ENCODE results near the gene MAP1LC3B.

The MAP1LC3B gene

DNA sequence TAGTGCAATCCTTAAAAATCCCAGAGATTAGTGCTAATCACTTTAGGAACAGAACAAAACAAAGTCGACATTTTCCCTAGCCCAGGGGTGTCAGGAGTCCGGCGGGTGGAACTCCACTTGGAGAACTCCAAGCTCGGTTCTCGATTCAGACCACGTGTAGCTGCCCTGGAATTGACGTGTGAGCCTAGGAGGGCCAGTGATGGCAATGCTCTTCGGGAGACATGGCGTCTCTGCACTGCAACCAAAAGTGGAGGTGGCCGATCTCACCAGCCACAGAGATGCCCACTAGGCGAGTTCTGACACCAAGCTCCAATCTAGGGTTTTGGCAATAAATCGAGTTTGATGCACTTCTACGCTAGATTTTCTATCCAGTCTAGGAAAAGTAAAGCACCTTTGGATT, 17.6 kb downstream of the MAP1LC3B start:
- no peak for DNase-seq (ENCODE audit: low read depth)

DNA sequence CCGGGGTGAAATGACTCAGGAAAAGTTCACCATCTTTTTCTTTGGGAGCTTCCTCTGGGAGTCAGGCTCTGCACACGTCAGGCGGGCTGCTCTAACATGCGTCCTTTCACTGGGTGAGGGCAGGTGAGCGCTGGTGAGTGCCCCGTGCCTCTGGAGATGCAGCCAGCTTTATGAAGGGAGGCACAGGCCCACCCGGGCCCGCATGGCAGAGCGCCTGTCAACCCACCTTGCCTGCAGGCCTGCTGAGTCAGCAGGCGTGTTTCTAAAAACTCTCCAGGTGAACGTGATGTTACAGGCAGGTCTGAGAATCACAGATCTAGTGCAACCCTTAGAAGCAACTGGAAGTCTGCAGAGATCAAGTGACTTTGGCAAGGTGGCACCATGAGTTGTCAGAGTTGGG, 18.4 kb downstream of the MAP1LC3B start:
- no peak for DNase-seq (ENCODE audit: low read depth)

DNA sequence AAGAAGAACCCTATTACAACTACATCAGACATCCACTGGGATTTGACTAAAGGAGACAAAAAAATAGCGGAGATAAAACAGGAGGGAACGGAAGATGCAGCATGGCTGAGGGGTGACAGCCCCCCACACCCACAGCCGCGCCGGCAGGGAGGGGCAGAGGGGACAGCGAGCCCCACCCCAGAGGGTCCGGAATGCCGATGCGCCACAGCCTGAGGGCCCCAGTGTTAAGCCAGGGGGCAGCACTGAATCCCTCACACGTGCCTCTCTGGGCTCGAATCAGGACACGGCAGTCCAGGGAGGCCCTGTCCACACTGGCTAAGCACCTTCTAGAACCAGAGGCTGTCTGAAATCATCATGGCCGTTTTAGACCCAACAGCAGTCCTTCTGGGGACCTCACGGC, 18.8 kb downstream of the MAP1LC3B start:
- DNase-seq (ENCODE audit: low read depth): no peak

DNA sequence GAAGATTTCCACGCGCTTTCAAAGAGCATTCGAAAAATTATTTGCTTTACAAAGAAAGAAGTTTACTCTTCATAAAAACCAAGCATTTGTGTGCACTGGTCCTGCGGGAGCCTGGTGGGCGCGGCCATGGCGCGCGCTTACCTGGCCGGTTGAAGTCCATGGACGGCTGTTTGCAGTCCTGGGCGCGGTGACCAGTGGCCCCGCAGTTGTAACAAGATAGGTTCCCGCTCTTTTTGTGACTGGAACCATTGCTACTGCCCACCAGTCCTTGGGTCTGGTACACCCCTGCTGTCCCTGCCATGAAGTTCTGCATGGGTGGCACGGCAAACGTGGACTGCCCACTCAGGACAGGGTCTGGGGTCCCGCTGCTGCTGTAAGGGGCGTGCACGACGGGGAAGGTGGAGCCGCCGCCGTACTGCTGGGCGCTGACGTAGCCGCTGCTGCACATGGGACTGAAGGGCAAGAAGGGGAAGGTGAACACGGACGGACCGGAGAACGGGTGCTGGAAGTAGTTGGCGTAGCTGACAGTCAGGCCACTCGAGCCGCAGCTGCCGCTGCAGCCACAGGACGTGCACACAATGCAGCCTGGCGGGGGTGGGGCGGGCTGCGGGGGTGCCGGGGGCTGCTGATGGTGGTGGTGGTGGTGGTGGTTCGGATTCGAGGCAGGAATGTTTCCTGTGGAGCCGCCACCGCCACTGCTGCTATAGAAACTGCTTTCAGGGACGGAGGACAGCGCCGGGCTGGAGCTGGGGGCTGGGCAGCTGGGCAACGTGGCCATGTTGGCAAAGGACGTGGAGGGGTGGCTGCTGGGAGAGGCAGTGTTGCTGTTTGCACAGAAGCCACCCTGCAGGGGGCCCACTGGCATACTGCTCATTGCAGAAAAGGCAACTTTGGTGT, 19.5 kb downstream of the MAP1LC3B start:
- no peak for DNase-seq (ENCODE audit: low read depth)

- DNase-seq (ENCODE audit: low read depth): no peak
These were observed 20.3 kb downstream of the MAP1LC3B start for GRCh38 chr16:87412371-87412995.

DNA sequence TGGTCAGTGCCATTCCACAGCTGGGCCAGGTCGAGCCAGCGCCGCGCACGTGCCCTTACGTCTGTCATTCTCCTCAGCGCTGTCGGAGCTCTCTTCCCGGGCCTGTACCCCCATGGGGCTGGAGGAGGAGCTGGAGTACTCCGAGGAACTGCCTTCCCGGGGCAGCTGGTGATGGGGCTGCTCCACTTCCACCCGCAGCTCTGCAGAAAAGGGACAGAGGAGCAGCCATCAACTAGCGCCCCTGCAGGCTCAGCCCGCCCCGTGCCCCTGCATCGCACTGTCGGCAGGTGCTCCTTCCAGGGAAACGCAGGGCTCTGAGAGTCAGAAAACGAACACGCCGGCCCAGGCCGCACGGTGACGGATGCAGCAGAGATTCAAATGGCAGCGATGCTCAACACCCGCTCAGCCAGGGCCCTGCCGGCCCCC, 20.9 kb downstream of the MAP1LC3B start:
- no peak for DNase-seq (ENCODE audit: low read depth)

- no peak for DNase-seq (ENCODE audit: low read depth)
These were observed 22.1 kb downstream of the MAP1LC3B start for GRCh38 chr16:87414251-87414680.

- no peak for DNase-seq (ENCODE audit: low read depth)
These were observed 23.3 kb downstream of the MAP1LC3B start for GRCh38 chr16:87415441-87415840.

- no peak for DNase-seq (ENCODE audit: low read depth)
These were observed 24.8 kb downstream of the MAP1LC3B start for GRCh38 chr16:87416826-87417527.

DNA sequence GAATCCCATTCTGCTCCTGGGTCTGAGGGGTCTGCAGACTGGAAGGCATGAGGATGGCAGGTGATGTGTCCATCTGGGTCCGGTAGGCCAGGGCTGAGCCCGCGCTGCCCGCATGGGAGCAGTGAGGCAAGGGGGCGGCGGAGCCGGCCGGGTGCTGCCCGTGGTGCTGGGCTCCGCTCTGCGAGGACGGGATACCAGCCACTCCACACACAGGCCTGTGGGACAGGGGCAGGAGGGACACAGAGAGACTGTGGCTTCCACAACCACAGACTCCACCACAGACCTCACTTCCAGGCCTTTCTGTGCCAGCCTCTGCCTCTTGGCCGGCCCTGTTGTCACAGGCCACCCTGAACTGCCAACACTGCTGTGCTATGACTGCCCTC, 25.4 kb downstream of the MAP1LC3B start:
- no peak for DNase-seq (ENCODE audit: low read depth)

DNA sequence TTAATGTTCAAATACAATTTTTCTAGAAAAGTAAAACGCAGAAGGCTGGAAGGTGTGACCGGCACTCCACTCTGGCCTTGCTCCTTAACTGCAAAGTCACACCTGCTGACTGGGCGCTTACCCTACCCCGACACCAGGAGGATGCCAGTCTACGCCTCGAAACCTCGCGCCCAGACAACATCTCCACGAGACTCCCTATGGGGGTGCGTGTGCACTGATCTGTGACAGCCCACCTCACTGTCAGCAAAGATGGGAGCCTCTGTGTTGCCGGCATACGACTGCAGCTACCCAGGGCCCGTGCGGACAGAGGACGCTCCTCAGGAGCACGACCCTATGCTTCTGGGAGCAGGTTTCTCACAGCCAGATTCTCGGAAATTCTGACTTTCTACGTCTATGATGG, 26.1 kb downstream of the MAP1LC3B start:
- DNase-seq (ENCODE audit: low read depth): no peak

DNA sequence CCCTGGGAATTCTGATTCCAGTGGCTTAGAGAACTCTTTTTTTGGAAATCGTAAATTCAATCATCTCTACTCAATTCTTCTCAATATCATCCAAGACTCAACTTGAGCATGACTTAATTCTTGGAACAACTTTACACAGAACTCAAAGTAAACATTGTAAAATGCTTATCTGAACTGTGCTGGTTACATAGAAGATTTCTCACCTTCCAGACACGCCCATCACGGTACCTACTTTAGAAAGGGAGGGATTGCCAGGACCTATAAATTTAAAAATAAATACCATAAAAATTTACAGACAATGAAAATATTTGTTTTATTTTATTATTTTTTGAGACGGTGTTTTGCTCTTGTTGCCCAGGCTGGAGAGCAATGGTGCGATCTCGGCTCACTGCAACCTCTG, 26.5 kb downstream of the MAP1LC3B start:
- DNase-seq (ENCODE audit: low read depth): no peak

- no peak for DNase-seq (ENCODE audit: low read depth)
These were observed 28.2 kb downstream of the MAP1LC3B start for GRCh38 chr16:87420026-87421002.

DNA sequence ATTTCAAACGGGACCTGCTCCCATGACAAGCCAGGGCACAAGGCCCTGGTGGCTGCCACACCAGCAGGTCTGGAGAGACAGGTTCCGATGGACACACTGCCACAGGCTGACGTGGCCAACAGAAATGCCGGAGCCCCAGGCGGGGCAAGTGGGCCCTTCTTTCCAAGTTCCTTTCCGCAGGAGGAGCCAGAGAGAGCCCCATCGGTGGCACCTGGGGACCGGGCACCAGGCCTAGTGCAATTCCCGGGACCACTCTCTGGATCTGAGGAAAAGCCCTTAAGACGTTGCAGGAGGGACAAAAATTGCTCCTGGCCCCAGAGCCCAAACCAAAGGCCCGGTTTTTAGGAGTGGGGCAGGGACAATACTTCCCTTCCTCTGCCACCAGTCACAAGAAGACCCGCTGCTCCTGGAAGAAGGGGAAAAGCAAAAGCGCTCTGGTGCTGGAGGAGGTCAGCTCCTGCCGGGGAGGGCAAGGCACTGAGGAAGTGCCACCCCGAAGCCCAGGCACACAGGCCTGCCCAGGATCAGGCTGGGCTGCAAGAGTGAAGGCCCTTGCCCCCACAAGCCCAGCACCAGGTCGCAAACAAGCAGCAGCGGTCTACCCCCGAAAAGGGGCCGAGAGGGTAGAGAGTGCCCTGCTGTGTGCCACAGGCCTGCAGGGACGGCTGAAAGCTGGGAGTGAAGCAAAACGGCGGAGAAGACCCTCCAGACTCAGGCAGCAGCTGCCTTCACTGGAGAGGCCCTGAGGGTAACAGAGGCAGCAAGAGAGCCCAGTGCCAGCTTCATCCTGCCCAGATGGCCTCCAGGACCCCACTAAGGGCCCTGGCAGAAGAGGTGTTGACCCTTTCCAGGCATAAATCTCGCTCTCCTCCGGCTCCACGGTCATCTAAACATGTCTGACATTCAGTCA, 29.1 kb downstream of the MAP1LC3B start:
- DNase-seq (ENCODE audit: low read depth): no peak

GRCh38 chr16:87422106-87422505, 30.0 kb downstream of the MAP1LC3B start:
- no peak for DNase-seq (ENCODE audit: low read depth)

DNA sequence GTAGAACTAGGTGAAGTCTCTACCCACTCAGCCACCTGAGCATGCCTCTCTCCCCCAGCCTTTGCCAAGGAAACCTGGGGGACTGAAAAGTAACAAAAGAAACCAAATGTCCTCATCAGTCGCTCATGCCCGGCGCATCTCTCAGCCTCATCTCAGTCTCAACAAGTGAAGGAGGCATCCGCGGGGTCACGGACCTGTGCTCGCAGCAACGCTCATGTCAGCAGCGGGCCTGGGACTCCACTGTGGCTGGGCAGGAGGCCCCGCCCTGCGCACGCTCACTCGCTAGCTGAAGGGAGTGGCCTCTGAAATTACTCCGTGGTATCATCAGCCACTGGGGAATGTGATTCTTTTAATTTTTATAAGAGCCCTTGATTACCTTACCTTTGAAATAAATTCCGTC, 31.3 kb downstream of the MAP1LC3B start:
- DNase-seq (ENCODE audit: low read depth): no peak

DNA sequence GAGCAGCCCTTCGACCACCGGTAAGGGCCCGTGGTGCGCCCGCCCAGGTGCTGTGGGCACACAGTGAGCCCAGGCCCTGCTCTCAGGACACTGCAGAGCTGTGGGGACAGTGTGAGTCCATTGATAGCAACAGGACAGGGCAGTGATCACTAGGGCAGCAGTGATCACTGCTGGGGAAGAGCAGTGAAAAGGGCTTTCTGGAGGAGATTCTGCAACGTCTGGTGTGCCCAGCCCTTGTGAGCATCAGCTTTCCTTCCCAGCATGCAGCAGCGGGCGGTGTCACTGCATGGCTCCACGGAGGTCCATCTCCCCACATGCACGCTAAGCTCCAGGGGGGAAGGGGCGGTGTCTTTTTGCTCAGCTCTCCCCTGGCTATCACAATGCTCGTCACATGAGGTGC, 32.1 kb downstream of the MAP1LC3B start:
- no peak for DNase-seq (ENCODE audit: low read depth)

- no peak for DNase-seq (ENCODE audit: low read depth)
These were observed 33.8 kb downstream of the MAP1LC3B start for GRCh38 chr16:87425941-87426340.

DNA sequence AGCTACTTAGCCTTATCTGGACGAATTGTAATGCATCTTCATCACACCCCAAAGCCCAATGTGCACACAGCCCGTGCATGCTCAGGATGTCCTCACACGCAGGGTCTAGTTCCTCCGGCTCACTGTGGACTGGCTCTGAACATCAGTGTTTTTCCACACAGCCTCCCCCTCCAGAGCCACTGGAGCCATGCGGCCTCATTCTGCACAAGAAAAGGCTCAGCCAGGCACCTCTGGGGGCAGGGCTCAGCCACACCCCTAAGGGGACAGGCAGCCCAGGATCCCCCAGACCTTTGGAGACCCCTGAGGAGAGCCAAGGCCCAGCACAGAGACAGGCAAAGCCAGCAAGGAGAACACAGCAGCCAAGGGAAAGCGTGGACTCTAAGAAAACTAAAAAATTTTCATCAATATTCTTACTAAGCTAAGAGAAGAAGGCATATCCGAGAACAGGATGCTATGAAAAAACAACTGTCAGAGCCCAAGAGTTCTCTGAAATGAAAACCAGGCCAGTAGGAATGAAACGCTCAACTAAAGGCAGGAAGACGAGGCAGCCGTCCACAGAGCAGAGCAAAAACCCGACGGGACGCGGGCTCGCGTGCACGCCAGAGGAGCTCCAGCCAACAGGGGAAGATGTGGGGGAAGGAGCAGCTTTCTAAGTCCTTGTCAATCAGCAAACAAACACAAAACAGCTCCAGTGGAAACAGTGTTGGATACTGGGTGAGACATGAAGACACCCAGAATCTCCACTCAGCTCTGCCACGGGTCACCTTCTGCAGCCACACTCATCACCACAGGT, 34.5 kb downstream of the MAP1LC3B start:
- no peak for DNase-seq (ENCODE audit: low read depth)

DNA sequence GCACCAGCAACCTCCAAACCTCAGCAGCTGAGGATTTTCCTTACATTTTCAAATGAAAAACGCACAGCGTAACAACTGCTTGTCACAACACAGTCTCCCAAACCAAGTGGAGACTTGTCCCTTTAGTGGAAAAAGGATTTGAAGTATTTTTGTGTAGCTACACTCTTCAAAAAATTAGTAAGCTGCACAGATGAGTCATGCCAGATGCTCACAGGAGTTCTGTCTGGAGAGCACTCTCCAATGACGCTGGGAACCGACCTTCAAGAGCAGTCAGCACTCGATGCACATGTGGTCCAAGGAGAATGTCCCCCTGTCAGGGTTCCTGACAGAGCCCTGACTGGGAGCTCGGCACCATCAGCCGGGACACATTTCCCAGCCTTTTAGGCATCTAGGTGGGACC, 39.8 kb downstream of the MAP1LC3B start:
- no peak for DNase-seq (ENCODE audit: low read depth)
